Measurements from ENCODE around the gene AP5M1.
"Not testable (repeated sequence)": the region's sequence is repeated elsewhere in the genome, so short reads cannot be mapped to it uniquely, and the experiment has no call there.

GRCh38 chr14:57343545-57344297 is 75.0 kb downstream of the AP5M1 start:
- not testable (repeated sequence) for TF ChIP-seq POLR2A, CTCF (IDR thresholded peaks at IDR 0.05)
